ENCODE measurements around the gene SIM2.

The SIM2 gene

DNA sequence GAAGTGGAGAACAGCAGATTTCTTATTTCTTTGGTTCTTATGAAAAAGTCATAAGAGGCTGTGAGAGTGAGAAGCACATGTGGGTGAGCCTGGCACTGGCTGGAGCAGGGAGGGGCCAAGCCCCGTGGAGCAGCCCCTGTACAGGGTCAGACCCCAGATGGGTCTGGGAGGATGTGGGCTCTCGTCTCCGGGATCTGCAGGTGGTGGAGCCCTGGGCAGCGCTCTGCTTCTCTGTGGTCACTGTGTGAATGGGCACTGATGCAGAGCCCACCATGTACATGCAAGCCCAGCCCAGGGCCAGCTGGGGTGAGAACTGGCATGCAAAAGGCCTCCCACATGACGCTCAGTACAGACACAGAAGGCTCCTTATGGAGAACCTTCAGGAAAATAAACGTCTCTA lies 67.6 kb downstream of the SIM2 start:
- no peak for DNase-seq (ENCODE audit: low spot score)

DNA sequence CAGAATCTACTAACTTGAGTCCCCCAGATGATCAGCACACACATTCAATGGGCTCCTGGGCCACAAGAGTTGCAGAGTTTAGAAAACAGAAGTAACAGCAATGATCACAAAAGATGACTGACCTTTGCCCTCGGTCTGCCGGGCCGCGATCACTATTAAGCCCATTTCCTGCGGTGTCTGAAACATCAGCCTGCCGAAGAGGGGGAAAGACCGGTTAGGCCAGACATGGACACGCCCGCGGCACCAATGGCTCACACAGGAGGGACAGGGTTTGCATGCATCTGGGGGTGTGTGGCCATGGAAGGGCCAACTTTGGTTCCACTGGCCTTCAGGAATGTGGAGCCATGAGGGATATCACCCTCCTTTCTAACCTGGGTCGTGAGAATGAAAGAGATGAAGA lies 68.2 kb downstream of the SIM2 start:
- DNase-seq (ENCODE audit: low spot score) = no peak

DNA sequence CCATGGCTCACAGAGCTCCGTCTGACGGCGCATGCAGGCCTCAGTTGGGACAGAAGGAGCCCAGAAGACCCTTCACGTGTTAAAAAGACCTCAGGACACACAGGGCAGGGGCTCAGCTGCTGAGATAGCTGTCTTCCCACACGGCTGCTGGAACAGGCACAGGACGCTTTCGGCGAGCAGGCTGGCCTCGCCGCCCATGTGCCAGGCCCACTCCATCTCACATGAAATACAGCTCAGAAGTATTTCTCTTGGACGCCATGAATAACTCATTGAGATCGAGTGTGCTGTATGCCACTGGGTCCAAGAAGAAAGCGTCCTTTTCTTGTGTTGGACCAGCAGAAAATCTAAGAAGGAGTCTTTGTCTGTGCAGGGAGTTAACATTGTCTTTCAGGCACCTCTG lies 69.6 kb downstream of the SIM2 start:
- DNase-seq (ENCODE audit: low spot score) = no peak

DNA sequence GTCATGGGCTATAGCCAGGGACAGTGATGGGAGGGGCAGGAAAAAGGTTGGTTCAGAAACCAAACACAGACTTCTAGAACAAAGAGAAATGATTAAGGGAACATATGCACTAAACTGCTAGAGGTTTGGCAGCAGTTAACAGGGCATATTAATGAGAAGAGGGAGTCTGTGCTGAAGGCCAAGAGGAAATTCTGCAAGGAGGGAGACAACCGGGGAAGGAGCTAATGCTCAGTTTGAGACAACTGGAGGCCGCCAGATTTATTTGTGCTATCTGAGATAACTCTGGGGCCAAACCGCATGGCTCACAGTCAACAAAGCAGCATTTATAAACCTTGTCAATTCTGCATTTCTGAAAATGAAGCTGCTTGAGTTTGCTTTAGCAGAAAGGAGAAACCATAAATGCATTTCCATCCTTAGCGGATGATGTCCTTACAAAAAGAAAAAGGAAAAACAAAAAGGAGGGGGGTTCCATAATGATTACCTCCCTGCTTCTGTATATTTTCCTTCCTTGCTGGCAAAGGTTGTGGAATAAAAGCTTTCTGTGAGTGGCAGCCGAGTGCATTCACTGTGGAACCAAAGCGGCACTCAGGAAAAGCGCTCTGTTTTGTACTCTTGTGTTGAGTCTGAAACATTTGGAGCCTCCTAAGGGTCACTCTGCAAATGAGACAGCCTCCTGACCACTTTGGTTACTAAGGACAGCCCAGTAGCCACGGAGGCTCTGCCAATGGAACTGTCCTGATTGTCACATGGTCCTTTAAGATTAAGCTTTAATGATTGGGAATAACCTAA lies 70.3 kb downstream of the SIM2 start:
- no peak for DNase-seq (ENCODE audit: low spot score)

DNA sequence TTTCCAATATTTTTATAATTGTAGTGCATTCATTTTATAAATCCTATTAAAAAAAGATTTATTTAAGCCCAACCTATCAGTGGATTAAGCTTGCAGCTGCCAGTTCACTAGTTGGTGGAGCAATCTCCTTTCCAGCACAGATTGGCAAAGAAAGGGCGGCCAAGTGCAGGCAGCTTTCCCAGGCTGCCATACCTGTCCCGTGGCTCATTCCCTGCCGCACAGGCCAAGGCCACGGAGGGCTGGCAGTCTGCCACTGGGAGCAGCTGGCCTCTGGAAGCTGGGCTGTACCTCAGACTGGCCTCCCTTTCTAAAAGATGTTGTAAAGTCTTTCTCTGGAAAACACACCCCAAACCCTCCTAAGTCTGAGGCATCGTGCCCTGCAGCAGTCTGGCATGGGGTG lies 74.2 kb downstream of the SIM2 start:
- no peak for DNase-seq (ENCODE audit: low spot score)

DNA sequence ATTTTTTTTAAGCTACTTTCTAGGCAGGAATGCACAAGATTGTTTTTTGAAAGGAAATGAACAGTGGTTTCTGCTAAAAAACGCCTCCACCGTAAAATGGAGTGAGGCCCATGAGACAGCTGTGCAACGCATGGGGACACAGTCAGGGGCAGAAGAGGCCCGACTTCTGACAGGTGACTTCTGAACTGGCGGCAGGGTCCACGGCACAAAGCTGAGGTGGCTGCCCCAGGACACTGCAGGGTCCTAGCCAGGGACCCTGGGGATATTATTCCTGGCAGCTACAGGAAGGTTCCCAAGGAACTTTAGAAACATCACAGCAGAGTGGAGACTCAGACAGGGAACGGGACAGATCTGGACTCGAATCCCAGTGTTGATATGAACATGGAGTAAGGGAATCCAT lies 75.1 kb downstream of the SIM2 start:
- no peak for DNase-seq (ENCODE audit: low spot score)

DNA sequence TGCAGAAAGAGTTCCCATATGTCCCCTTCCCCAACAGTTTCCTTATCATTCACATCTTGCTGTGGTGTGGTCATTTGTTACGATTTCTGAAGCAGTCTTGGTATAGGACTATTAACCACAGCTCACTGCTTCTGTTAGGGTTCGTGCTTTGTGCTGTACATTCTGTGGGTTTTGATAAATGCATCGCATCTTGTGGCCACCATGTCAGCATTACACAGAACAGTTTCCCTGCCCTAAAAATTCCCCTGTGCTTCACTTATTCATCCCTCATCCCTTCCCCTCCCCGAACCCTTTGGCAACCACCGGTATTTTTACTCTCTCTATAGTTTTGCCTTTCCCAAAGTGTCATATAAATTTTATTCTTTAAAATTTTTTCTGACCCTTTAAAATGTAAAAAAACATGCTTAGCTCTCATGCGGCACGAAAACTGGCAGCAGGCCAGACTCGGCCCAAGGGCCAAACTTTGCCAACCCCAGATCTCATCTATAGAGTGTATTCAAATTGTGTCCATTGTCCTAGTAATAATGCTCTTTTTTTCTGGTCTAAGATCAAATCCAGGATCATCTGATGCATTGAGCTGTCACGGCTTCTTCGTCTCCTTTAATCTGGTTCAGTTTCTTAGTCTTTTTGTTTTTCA lies 78.2 kb downstream of the SIM2 start:
- no peak for DNase-seq (ENCODE audit: low spot score)

DNA sequence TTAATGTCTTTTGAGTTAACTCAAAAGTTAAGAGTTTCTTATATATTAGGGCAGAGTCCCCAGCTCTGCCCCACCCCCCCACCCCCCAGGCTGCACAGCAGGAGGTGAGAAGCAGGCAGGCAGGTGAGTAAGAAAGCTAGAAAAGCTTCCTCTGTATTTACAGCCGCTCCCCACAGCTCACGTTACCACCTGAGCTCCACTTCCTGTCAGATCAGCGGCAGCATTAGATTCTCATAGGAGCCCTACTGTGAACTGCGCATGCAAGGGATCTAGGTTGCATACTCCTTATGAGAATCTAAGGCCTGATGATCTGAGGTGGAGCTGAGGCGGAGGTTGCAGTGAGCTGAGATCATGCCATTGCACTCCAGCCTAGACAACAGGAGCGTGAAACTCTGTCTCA lies 81.9 kb downstream of the SIM2 start:
- no peak for DNase-seq (ENCODE audit: low spot score)

DNA sequence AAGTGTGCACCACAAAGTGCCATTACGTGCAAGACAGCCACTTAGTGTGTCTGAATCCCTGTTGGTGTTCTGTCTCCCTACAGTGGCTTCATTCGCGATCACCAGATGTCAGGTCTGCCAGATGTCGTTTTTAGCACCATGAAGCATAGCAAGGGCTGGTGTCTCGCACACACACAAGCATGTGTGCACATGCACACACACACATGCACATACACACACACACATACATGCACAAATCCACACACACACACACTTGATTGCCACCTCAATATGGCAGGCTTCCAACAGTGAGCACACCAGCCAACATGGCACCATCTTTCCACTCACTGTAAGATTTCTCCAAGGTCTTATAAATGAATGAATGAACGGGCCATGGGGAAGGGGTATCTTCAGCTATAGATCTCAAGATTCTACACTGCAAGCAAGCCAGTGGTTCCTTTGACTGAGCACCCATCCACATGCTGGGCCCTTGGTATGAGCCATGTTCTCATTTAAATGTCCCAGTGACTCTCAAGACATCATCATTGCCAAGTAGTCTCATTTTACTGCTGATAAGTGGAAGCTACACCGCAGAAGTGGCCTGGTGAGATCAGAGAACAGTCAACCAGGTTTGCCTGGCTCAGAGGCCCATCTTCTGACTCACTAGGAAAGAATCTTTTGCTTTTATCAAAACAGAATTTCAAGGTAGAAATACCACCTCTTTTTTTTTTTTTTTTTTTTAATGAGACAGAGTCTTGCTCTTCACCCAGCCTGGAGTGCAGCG lies 84.9 kb downstream of the SIM2 start:
- no peak for DNase-seq (ENCODE audit: low spot score)

DNA sequence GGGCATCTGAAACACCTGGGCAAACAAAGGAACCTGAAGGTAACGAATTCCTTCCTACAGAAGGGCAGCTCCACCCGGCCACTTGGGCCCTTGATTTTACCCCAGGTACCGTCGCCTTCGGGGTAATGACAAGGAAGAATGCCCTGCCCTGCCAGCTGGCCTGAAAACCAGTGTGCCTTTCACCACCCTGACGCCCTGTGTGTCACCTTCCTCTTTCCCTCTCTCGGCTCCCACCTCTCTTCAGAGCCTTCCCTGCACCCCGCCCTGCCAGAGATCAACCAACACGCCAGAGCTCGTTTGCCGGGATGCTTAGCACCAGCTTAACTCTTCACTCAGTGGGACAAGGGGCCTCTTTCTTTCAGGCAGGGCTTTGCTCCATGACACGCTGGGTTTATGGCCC lies 86.0 kb downstream of the SIM2 start:
- no peak for DNase-seq (ENCODE audit: low spot score)

DNA sequence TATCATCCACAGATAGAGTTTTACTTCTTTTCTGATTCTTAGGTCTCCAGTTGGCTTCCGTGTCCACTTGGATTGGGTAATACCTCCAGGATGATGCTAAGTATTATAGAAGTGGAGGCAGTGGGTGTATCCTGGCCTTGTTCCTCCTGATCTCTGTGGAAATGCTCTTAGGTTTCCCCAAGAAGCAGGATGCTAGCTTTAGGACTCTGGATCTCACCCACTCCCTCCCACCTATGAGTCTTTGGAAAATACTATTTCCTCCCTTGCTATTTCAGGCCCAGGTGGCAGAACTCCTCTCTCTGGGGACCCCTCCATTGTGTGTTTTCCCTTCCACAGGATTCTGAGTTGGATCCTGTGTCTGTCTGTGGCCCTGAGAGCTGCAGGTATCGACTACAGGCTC lies 86.7 kb downstream of the SIM2 start:
- DNase-seq (ENCODE audit: low spot score) = no peak

DNA sequence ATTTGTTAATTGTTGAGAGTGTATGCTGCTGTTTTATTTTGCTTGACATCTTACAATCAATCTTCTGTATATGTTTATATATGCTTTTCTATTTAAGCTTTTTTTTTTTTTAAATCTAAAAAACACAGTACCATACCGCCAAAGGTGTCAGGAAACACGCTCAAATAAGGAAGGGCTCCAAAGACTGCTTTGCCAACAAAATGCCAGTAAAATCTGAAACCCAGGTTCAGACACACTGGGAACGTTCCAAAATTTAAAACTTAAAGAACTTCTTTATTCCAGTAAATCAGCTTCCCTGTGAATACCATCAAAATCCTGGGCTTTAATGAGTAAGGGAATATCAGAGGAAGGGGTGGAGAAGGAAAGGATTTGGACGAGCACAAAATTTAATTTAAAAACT lies 87.3 kb downstream of the SIM2 start:
- DNase-seq (ENCODE audit: low spot score) = no peak

DNA sequence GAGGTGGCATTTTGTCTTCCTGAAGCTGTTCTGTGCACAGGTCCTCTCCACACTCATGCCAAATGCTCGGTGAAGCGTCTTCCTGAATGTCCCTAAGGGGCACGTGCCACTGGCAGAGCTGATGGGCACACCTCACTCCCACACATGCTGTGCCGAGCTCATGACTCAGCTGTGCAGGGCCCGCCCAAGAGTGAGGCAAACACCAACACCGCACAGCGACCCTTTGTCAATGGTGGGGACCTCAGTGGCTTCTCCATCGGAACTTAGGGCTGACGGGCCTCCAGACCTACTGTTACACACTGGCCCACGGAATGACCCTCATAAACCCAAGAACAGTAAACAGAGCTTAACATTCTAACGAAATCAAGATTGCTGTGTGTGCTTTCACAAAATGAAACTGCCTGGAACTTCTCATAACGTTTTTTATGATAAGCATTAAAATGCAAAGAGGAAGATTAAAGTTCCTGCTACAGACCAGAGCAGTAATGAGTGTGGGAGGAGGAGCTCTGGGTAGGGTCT lies 89.3 kb downstream of the SIM2 start:
- no peak for DNase-seq (ENCODE audit: low spot score)

DNA sequence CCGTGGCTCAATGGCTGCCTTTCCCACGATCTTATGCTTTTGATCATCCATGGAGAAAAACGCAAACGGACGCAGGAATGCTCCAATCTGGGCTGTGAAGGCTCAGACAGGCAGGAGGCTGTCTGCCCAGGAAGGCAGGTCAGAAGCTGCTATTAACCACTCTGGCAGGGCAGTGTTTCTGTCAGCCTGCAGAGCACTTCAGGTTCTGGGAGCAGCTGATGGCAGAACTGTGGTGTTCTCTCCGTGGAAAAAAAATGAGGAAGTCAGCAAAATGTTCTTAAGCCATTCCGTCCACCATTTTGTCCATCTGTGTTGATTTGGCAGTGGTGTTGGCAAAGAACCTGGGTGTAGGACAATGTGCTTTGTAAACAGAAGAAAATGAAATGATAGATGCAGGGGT lies 91.7 kb downstream of the SIM2 start:
- DNase-seq (ENCODE audit: low spot score) = no peak

DNA sequence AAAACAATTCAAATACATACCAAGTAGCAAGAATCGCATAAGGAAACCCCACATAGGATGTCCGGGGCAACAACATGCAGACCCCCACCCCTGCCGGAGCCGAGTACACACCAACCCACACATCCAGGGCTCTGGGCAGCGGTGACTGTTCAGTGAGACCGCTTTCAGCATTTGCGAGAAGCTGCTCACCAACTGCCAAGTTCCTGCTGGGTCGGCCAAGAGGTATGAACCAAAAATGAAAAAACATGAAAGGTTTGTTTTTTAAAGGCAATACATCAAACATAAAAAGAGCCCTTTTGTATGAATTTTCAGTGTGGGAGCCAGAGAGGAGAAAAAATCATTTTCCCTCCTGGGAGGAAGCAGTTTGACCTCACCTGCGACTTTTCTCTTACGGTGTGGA lies 92.3 kb downstream of the SIM2 start:
- no peak for DNase-seq (ENCODE audit: low spot score)

DNA sequence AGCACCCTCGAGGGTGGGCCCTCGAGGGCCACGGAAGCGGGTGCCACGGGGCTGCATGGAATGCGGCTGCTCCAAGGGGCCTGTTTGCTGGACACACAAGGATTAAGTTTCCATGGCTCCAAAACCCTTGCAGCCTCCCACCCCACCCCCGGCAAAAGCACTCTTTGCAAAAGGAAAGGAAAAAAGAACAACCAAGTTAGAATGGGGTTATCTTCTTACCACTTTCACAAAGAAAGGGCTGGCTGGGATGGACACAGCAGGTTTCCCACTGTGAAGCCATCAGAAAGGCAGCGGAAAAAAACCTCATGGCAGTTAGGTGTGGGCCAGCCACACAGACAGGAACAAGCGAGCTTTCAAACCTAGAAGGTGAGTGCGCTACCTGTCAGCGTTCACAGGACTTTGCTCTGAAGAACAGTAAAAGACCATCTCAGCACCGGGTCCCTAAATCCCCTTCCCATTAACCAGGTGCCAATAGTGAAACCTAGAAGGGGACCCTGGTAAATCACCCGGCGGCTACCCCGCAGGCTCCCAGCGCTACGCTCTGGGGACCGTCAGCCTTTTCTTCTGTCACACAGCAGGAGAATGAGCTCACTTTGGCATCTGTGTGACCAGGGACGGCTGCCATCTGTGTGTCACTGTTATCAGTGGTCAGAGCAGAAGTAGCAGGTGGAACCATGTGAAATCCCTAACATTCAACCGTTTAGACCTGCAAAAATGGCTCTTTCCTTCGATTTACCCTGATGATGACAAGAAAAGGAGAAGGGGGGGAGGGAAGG lies 93.0 kb downstream of the SIM2 start:
- no peak for DNase-seq (ENCODE audit: low spot score)

DNA sequence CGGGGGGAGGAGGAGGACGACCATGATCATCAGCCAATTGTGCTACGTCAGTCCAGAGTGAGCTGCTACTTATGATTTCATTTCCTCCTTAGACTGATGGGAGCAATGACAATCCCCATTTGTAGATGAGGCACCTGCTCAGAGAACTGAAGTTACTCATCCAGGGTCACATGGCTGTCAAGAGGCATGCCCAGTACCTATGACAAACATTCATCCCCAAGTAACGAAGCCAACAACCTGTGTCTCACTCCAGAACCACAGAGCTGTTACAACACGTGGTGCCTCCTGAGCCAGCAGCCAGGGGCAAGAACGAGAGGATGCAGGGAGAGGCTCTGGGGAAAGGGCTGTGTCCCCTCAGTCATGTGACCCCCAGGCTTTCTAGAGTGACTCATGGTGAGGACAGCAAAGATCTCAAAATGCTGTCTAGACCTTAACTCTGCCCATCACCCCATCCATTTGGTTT lies 93.6 kb downstream of the SIM2 start:
- DNase-seq (ENCODE audit: low spot score) = no peak

DNA sequence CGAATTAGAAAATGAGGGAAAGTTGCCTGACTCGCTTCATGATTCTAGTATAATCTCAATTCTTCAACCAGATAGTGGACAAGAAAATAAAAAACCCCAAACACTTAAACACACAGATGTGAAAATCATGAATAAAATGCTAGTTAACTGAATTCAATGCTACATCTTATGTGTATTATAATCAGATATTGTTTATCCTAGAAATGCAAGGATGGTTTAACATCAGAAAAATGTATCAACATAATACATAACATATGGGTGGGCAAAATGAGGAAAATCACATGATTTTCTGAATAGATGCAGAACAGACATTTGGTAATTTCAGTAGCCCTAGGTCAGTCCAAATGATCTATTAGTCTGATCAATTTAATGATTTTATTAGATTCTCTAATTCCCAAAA lies 97.2 kb downstream of the SIM2 start:
- DNase-seq (ENCODE audit: low spot score) = no peak

DNA sequence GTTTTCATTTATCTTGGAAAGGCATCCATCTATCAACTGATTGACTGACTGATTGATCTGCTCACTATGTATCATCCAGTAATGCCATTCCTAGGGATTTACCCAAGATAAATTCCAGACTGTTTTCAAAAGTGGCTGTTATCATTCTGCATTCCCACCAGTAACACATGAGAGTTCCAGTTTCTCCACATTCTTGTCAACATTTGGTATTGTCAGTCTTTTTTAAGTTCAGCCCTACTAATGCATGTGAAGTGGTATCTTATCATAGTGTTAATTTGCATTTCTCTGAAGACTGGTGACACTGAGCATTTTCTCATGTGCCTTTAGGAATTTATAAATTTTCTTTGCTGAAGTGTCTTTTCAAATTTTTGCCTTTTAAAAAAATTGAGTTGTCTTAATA lies 99.6 kb downstream of the SIM2 start:
- DNase-seq (ENCODE audit: low spot score) = no peak
